Prostate gland (tissue), 2 donors: ENCODE data around the gene RRP1B.

ENCODE experiments used
- CTCF ChIP-seq, 4 experiments: fragments of 200-600 bp in 2 of 4; fragments of 450-650 bp in 2 of 4; sonication (generic) in 2 of 4; IDR thresholded peaks; 1 replicate in 3 of 4; 2 replicates in 1 of 4; pipeline ENCODE4 v1.5.1; 2016 to 2019; ENCODE audit warnings: antibody characterized with exemption in 4 of 4, mild to moderate bottlenecking in 2 of 4, moderate library complexity in 2 of 4
- POLR2AphosphoS5 ChIP-seq: sonication (generic); formaldehyde crosslinking; IDR thresholded peaks from one replicate; pipeline ENCODE4 v1.6.1; 2017; ENCODE audit warnings: antibody characterized with exemption

GRCh38 chr21:43735236-43736091, 76.1 kb downstream of the RRP1B start:
- TF ChIP-seq CTCF (IDR thresholded peaks at IDR 0.05) (no peak), POLR2AphosphoS5 (no peak)
